Non-pigmented ciliary epithelial cell (primary cell): ENCODE data around the gene SH3BP4.

Experiments
- DNase-seq: peaks from one replicate; pipeline ENCODE4 v3.0.0-alpha.2; 2010; ENCODE audit warnings: low read depth

SH3BP4 gene

GRCh38 chr2:235063471-235063961, 111.7 kb downstream of the SH3BP4 start:
- DNase-seq = no peak

- no peak for DNase-seq
These were observed 113.2 kb downstream of the SH3BP4 start for GRCh38 chr2:235064976-235065375.

- DNase-seq = no peak
These were observed 114.7 kb downstream of the SH3BP4 start for GRCh38 chr2:235066490-235066889.

DNA sequence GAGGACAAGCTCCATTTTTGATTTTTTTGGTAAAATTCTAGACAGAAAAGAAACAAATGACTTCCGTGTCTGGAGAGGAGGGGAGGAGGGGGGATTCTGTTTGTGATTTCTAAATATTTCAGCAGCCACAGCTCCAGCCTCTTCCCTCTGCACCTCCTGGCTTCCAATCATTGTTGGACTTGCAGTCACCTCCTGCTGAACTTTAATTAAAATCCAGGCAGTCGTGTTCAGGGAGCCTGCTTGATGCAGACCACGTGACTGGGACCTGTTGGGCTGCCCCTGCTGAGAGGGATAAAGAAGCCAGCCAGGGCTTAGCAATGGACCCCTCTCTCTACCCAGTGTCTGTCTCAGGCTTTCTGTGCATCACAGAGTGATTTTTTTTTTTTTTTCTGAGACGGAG, 115.1 kb downstream of the SH3BP4 start:
- no peak for DNase-seq

- DNase-seq = no peak
These were observed 116.9 kb downstream of the SH3BP4 start for GRCh38 chr2:235068701-235069100.

DNA sequence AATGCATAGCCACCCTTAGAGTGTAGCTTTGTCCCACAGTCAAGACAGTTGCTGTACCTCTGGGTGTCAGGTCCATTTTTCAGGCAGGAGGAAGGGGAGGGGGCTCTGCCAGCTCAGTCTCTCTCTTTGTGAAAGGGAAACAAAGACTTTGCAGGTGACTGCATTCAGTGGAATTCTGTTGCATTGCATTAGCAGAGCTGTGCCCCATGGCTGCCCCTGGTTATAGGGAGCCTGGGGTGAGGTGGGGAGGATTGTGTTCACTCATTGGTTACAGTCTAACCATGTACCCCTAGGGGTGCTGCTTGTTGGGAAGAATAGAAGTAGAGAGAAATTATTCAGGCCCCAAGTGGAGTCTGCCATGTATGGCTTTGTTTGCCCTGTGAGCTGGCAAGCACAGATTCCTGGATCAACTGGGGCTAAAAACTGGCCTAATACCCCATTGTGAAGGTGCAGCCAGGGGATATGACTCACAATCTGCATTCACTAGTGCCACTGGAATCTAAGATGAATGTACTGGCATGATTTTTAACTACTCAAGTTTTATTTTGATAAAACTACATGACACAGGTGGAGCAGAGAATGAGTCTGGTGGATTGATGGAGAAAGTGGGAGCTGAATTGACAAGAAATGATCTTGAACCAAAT, 118.4 kb downstream of the SH3BP4 start:
- DNase-seq = no peak

DNA sequence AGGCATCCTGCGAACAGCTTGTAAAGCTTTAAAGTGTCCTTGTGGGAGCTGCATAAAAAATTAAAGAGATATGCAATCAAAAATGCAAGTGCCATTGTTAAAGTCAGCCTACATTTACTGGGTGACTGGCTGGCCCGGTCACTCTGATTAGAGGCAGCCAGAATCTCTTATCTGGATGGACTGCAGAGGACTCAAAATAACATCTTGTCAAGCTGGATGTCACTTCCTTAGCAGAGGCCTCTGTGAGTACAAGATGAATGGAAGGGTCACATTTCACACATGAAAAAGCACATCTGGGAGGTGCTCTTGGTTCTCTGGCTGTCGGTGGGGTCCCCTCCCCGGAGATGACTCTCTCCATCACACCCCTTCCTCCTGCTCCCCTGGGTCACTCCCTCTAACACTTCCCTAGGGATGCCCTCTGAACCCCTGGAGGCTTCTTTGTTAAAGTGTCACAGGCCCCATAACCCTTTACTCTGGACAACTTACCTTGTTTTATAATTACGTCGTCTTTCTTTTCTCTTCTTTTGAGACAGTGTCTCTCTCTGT, 122.1 kb downstream of the SH3BP4 start:
- DNase-seq = no peak

DNA sequence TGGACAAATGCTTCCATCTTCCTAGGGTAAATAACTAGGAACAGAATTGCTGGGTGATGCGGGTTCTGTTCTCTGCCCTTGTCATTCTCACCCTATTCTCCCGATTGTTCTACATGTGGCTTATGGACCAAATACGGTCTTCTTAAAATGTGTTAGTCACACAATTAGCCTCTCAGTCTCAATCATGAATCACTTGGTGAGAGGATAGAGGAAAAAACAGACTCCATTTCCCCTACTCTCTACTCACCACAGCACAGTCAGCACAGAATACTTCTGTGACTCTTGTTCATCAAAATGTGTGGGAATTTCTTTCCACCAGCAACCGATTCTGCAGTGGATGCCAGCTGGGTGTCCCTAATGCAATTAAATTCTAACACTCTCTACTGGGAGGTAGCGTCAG, 125.2 kb downstream of the SH3BP4 start:
- DNase-seq = no peak

DNA sequence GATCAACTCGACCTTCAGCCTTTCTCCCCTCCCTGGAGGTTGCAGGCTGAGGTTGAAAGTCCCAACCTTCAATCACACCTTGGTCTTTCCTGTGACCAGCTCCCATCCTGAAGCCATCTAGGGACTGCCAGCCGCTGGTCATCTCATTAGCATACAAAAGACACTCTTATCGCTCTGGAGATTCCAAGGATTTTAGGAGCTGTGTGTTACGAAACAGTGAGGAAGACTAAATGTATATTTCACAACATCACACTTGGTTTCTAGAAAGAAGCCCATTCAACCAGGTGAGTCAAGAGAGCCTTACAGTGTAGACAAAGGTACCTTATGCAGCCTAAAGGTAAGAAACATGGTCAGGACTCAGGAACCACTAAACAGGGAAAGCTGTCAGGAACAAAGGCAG, 126.4 kb downstream of the SH3BP4 start:
- DNase-seq = no peak

- no peak for DNase-seq
These were observed 127.2 kb downstream of the SH3BP4 start for GRCh38 chr2:235078914-235079472.

GRCh38 chr2:235080101-235080500, 128.3 kb downstream of the SH3BP4 start:
- no peak for DNase-seq

GRCh38 chr2:235082578-235083338, 130.9 kb downstream of the SH3BP4 start:
- no peak for DNase-seq

DNA sequence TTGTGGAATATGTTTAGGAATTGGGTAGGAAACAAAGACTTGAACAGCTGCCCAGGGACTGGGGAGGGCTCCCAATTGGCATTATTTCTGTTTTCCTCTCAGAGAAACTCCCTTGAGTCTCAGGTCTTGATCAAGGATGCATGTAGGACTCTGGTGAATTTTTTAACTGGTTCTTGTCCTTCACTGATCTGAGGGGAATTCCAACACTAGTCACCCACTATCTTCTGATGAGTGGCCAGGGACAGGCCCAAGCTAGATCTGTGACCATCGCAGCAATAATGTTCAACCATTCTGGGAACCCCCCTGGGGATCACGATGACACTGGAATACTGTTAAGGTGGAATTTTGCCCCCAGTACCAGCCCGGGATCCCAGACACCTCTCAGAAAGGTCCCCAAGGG, 132.0 kb downstream of the SH3BP4 start:
- no peak for DNase-seq

GRCh38 chr2:235084424-235084823, 132.6 kb downstream of the SH3BP4 start:
- no peak for DNase-seq

DNA sequence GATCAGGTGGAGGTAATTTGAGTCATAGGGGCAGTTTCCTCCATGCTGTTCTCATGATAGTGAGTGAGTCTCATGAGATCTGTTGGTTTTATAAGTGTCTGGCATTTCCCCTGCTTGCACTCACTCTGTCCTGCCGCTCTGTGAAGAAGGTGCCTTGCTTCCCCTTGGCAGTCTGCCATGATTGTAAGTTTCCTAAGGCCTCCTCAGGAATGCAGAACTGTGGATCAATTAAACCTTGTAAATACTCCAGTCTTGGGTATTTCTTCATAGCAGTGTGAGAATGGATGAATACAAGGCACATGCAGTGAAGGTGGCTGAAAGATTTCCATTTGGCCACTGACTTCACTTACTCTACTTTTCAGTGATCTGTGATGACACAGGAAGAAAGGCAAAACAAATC, 133.7 kb downstream of the SH3BP4 start:
- no peak for DNase-seq

- DNase-seq = no peak
These were observed 134.8 kb downstream of the SH3BP4 start for GRCh38 chr2:235086481-235087184.

DNA sequence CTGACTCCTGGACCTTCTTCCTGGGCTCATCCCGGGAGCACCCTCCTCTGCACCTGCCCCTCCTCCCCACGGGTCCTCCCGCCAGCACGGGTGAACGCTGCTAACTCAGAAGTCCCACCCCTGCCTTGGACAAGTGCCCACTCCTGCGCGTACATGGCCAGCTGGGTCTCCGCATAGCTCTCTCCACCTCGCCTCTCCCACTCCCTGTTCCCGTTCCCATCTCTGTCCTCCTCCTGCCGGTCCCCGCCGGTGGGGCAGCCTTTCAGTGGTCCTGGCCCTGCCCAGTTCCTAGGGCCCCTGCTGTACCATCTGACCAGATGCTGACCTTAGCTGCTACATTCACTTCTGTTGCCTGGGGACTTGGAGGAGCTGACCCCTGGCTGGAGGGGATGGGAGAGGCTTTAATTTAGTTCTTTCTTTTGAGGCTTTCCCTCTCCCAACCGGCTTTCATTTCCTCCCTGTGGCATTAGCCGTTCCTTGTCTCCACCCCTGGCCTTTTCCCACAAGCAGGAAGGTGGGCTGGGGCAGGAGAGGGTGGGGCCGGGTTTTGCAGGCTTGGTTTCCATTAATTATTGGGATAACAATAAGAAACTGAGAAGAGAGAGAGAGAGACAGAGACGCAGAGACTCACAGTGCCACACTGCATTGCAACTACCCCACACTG, 136.1 kb downstream of the SH3BP4 start:
- no peak for DNase-seq

DNA sequence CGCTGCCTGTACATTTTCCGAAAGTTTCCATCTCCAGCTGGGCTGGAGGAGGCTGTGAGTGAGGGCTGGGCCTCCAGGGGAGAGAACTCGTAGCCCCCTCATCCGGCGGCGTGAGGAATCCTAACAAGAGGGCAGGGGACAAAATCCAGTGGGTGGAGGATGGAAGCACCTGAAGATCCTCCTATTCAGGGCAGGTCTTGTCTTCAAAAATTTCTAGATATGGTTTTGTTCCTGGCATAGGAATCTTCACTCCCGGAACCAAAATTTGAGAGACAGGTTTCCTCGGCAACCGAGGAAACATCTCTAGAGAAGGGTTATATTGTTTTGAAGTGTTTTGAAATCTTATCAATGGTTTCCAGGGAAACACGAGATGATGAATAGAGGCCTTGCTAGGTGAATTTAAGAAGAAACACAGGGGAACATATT, 136.7 kb downstream of the SH3BP4 start:
- no peak for DNase-seq

DNA sequence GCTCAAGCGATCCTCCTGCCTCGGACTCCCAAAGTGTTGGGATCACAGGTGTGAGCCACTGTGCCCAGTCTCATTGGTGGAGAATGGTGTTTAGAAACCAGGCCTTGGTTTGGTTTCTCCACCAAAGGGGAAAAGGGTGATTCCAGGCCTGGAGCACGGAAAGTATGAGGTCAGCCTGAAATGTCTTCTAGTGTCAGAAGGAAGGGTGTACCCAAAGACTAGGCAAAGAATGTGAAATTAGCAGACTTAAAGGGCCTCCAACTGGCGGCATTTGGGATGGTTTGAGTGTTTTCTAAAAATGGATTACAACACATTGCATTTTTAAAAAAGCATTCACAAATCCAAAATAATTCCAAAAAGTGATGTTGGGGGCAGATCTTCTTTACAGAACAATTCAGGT, 139.6 kb downstream of the SH3BP4 start:
- DNase-seq = no peak

- no peak for DNase-seq
These were observed 140.2 kb downstream of the SH3BP4 start for GRCh38 chr2:235091983-235092382.

GRCh38 chr2:235092433-235093223, 140.8 kb downstream of the SH3BP4 start:
- DNase-seq = no peak
